Measurements from ENCODE around the gene CCDC174.

CCDC174 gene

GRCh38 chr3:14691239-14691638 is 39.7 kb downstream of the CCDC174 start:
- no peak for DNase-seq
- H3K9me3 ChIP-seq = no peaks in the 10 kb centered on the region
- no peaks in the 10 kb centered on the region for H3K4me1 ChIP-seq
- no peak overlapping the region for H3K4me3 ChIP-seq (ENCODE audit: low read depth, low read length)
- TF ChIP-seq CTCF (IDR thresholded peaks at IDR 0.05; ENCODE audit: low read depth, low read length) = no peak
- no peaks in the 10 kb centered on the region for H3K27me3 ChIP-seq
- H3K36me3 ChIP-seq = no peaks in the 10 kb centered on the region

- no peak for DNase-seq
- H3K9me3 ChIP-seq = no peaks in the 10 kb centered on the region
- no peaks in the 10 kb centered on the region for H3K36me3 ChIP-seq
- H3K4me1 ChIP-seq = no peaks in the 10 kb centered on the region
- TF ChIP-seq CTCF (IDR thresholded peaks at IDR 0.05; ENCODE audit: low read depth, low read length) = no peak
- H3K27me3 ChIP-seq = no peaks in the 10 kb centered on the region
- no peak overlapping the region for H3K4me3 ChIP-seq (ENCODE audit: low read depth, low read length)
These were observed 40.2 kb downstream of the CCDC174 start for GRCh38 chr3:14691719-14692118.

GRCh38 chr3:14698601-14699244 is 47.2 kb downstream of the CCDC174 start:
- DNase-seq = no peak
- Histone ChIP-seq H3K27me3 (no peaks in the 10 kb centered on the region), H3K4me3 (ENCODE audit: low read depth, low read length) (no peak overlapping the region), H3K36me3 (no peaks in the 10 kb centered on the region), H3K4me1 (no peaks in the 10 kb centered on the region), H3K9me3 (no peaks in the 10 kb centered on the region)
- TF ChIP-seq CTCF (IDR thresholded peaks at IDR 0.05; ENCODE audit: low read depth, low read length) = no peak

GRCh38 chr3:14699643-14700042 is 48.1 kb downstream of the CCDC174 start:
- Histone ChIP-seq H3K4me3 (ENCODE audit: low read depth, low read length) (no peak overlapping the region), H3K4me1 (no peaks in the 10 kb centered on the region), H3K36me3 (no peaks in the 10 kb centered on the region), H3K9me3 (no peaks in the 10 kb centered on the region), H3K27me3 (no peaks in the 10 kb centered on the region)
- TF ChIP-seq CTCF (IDR thresholded peaks at IDR 0.05; ENCODE audit: low read depth, low read length) = no peak
- DNase-seq = no peak

GRCh38 chr3:14700891-14701290 is 49.3 kb downstream of the CCDC174 start:
- Histone ChIP-seq H3K4me3 (ENCODE audit: low read depth, low read length) (no peak overlapping the region), H3K9me3 (no peaks in the 10 kb centered on the region)
- no peak for DNase-seq

More at GRCh38 chr3:14700891-14701290, 49.3 kb downstream of the CCDC174 start:
- H3K4me1 ChIP-seq = no peaks in the 10 kb centered on the region
- no peaks in the 10 kb centered on the region for H3K36me3 ChIP-seq
- H3K27me3 ChIP-seq = no peaks in the 10 kb centered on the region
- TF ChIP-seq CTCF (IDR thresholded peaks at IDR 0.05; ENCODE audit: low read depth, low read length) = no peak

Measured in BE2C (cell line).